ENCODE results near the gene MPV17L2. TPM values are rescaled to one million over a fixed set of nuclear protein-coding genes. Genes with fewer than 3 reads are reported as not detected.

MPV17L2 gene
- total and polyA plus RNA-seq, 2 donors (not counting 3 experiments of a cell fraction or from before 2014, with no cell fraction given): 13.8 to 27.6 TPM

DNA sequence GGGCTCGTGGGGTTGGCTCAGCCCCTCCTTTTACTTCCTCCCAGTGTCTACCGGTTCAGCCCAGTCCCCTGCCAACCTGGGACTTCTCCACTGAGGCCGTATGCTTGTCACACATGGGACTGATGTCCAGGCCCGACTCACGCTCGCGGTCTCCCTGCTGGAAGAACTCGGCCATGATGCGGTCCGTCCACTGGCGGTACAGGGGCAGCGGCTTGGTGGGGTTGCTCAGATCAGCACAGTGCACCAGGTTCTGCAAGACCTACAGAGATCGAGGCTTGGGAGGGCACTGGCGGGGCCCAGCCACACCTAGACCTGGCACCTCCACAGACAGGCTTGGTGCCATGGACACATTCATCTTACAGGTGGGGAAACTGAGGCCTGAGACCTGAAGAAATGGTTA lies 18.7 kb downstream of the MPV17L2 start:
- Histone ChIP-seq H3K27me3 (ENCODE audit: control insufficient read depth in 2 of 2, insufficient read depth in 2 of 2, low read length in 2 of 2) (no peaks in the 10 kb centered on the region), H3K4me2 (ENCODE audit: insufficient read depth, low read length) (no peak overlapping the region), H3K4me3 (replicated peaks in 1 of 3; ENCODE audit: insufficient read depth in 1 of 3, low read depth in 1 of 3, low read length in 3 of 3) (no peak overlapping the region), H3K79me2 (ENCODE audit: control insufficient read depth, insufficient read depth, low read length) (no peaks in the 10 kb centered on the region), H3K9ac (replicated peaks; ENCODE audit: extremely low read depth, insufficient read depth, low read length) (no peak overlapping the region), H4K20me1 (replicated peaks; ENCODE audit: control insufficient read depth, extremely low read depth, insufficient read depth, low read length) (no peaks in the 10 kb centered on the region), H3K4me1 (ENCODE audit: control insufficient read depth, extremely low read depth, insufficient read depth, low read length) (no peaks in the 10 kb centered on the region), H3K9me1 (replicated peaks; ENCODE audit: control insufficient read depth, extremely low read depth, insufficient read depth, low read length) (no peaks in the 10 kb centered on the region), H3K27ac (ENCODE audit: insufficient read depth, low read depth, low read length) (no peak overlapping the region), H2AFZ (ENCODE audit: low read depth, low read length) (no peak overlapping the region), H3K9me3 (replicated peaks; ENCODE audit: control insufficient read depth, insufficient read depth, low read length) (no peaks in the 10 kb centered on the region), H3K36me3 (ENCODE audit: control insufficient read depth in 2 of 2, extremely low read depth in 1 of 2, insufficient read depth in 2 of 2, low read length in 2 of 2) (no peaks in the 10 kb centered on the region)
- TF ChIP-seq, protein P1, sequence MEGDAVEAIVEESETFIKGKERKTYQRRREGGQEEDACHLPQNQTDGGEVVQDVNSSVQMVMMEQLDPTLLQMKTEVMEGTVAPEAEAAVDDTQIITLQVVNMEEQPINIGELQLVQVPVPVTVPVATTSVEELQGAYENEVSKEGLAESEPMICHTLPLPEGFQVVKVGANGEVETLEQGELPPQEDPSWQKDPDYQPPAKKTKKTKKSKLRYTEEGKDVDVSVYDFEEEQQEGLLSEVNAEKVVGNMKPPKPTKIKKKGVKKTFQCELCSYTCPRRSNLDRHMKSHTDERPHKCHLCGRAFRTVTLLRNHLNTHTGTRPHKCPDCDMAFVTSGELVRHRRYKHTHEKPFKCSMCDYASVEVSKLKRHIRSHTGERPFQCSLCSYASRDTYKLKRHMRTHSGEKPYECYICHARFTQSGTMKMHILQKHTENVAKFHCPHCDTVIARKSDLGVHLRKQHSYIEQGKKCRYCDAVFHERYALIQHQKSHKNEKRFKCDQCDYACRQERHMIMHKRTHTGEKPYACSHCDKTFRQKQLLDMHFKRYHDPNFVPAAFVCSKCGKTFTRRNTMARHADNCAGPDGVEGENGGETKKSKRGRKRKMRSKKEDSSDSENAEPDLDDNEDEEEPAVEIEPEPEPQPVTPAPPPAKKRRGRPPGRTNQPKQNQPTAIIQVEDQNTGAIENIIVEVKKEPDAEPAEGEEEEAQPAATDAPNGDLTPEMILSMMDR (IDR thresholded peaks at IDR 0.05; ENCODE audit: extremely low read depth in 1 of 2, insufficient read depth in 1 of 2, low read depth in 1 of 2, low read length in 2 of 2): no peak
- TF ChIP-seq MYC (IDR thresholded peaks at IDR 0.05; ENCODE audit: low read depth, low read length) (no peak), GATA2 (IDR thresholded peaks at IDR 0.05; ENCODE audit: insufficient read depth, insufficient read length, low read depth, low read length) (no peak), EZH2 (IDR thresholded peaks at IDR 0.05; ENCODE audit: borderline replicate concordance, low read depth, low read length, severe bottlenecking) (no peak), FOS (IDR thresholded peaks at IDR 0.05; ENCODE audit: borderline replicate concordance, insufficient read depth, low read length) (no peak), POLR2AphosphoS5 (IDR thresholded peaks at IDR 0.05; ENCODE audit: insufficient read depth, low read depth, low read length) (no peak), POLR2A (IDR thresholded peaks at IDR 0.05; ENCODE audit: low read depth, low read length) (no peak), JUN (IDR thresholded peaks at IDR 0.05; ENCODE audit: borderline replicate concordance, insufficient read depth, insufficient read length, low read depth) (no peak)
- TF ChIP-seq, protein P2, sequence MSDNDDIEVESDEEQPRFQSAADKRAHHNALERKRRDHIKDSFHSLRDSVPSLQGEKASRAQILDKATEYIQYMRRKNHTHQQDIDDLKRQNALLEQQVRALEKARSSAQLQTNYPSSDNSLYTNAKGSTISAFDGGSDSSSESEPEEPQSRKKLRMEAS (IDR thresholded peaks at IDR 0.05; ENCODE audit: insufficient read depth, insufficient read length): no peak
- DNase-seq (ENCODE audit: low read depth, low spot score) (no peak), FAIRE-seq (no peak)
- no TSS peak for BruUV-seq (replicated peaks)
- dilution Hi-C loops (cut with MboI; ENCODE audit: extremely low pct_ligation_motif_present, low sequenced_read_pairs): no loop called here
- intact Hi-C loops (cut with micrococcal nuclease): no loop called here
- ChIA-PET CTCF (interaction anchor here (0.9 to 1.7 kb wide), 2 partner anchors 40 to 63 kb away, joined by 3 to 8 read pairs; partner anchors contain the start of gene IQCN), POLR2A (interaction anchor here (0.6 kb wide), 1 partner anchor 39 kb away, joined by 5 read pairs; no protein-coding TSS in a partner anchor)
